Lower leg skin (tissue), 3 donors: Measurements from ENCODE around the gene MACF1.

Source experiments
- CTCF ChIP-seq, 3 donors: fragments of 450-650 bp; IDR thresholded peaks; one replicate each; pipeline ENCODE4 v1.5.1; 2016; ENCODE audit warnings: antibody characterized with exemption in 3 of 3, mild to moderate bottlenecking in 3 of 3, moderate library complexity in 2 of 3
- POLR2A ChIP-seq, 2 donors: fragments of 450-650 bp; IDR thresholded peaks; one replicate each; pipeline ENCODE4 v1.6.1; 2016 to 2017; ENCODE audit warnings: antibody characterized with exemption in 2 of 2, mild to moderate bottlenecking in 1 of 2, moderate library complexity in 1 of 2

- TF ChIP-seq CTCF (IDR thresholded peaks at IDR 0.05) (no peak), POLR2A (IDR thresholded peaks at IDR 0.05) (no peak)
These were observed 286.2 kb downstream of the MACF1 start for GRCh38 chr1:39490596-39491145.
